Fibroblast of skin of right biceps (primary cell): ENCODE results near the gene SUMO3.
A peak's percentile ranks its signal among the peaks of the same experiment; 100 is the strongest.

Experiments
- DNase-seq: peaks from one replicate; pipeline ENCODE4 v3.0.0-alpha.2; 2013

Gene SUMO3

DNA sequence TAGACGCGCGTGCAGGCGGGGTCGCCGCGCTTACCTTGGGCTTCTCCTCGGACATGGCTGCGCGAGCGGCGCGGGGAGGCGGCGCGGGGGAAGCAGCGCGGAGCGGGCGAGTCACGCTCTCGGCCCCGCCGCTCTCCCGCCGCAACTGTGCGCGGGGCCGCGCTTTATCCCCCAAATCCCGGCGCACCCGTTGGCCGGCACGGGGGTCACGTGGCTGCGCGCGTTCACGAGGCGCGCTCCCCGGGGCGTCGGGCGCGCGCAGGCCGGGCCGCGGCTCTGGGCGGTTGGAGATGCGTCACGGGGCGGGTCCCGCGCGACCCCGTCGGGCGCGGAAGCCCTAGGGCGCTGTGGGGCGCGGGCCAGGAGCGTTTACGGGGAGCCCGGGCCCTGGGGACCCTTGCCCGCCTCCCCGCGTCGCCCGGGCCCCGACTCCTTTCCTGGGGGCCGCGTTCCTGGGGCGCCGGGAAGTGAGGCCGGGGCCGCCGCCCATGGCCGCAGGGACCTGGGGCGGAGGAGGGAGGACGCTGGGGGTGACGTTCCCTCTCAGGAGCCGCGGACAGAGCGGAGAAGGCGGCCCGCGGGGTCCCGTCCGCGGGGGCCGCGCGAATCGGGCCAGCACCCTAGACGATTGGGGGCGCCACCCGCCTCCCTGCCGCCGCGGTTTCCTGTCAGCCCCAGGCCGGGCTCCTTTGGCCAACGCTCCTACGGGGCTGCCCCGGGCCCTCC is at the start of gene SUMO3:
Gene SUMO3 (minus strand): TSS at position 149 of the 726 bp plus-strand sequence. CDS start 94 bp downstream, at position 55.
- peak; percentile 89 for DNase-seq

- DNase-seq, result no peak
Measured at GRCh38 chr21:44867464-44867863, 49.6 kb upstream of the SUMO3 start.

DNA sequence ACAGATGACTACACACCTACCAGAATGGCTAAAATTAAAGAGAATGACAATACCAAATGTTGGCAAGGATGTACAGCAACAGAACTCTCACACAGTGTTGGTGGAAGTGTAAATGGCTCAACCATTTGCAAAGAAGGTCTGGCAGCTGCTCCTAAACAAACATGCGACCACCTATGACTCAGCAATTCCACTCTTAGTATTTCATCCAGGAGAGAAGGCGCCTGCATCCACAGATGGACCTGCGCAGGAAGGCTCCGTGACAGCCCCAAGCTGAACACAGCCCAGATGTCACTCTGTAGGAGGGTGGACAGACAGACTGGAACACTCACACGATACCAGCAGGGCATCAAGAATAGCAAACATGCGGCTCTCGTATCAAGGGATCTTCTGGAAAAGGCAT is 48.9 kb upstream of the SUMO3 start:
- DNase-seq, result peak; percentile 70

DNA sequence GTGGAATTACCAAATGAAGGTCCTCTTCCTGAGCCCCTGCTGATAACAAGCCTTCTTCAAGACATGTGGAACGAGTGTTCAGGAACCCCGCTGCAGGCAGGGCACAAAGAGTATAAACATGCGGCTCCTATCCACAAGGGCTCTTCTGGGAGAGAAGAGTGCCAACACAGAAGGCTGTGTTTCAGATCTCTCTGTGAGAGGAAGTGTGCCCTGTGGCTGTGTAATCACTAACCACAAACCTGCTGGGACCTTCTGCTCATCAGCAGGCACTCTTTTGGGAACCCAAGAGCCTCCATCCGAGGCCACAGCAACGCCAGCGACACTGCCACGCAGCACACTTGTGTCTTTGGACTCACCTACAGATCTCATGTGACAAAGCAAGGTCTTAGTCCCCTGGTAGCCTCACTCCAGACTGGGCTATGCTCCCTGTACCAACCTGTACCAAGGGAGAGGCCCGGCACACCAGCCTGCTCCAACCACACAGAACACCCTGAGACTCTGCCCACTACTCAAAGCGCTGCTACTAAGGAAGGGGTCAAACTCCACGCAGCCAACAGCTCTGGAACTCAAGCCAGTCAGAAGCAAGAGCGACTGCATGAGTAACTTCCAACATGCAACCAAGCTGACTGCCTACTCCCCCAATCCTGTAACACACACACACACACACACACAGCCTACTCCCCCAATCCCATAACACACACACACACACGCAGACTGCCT is 47.9 kb upstream of the SUMO3 start:
- no peak for DNase-seq

DNA sequence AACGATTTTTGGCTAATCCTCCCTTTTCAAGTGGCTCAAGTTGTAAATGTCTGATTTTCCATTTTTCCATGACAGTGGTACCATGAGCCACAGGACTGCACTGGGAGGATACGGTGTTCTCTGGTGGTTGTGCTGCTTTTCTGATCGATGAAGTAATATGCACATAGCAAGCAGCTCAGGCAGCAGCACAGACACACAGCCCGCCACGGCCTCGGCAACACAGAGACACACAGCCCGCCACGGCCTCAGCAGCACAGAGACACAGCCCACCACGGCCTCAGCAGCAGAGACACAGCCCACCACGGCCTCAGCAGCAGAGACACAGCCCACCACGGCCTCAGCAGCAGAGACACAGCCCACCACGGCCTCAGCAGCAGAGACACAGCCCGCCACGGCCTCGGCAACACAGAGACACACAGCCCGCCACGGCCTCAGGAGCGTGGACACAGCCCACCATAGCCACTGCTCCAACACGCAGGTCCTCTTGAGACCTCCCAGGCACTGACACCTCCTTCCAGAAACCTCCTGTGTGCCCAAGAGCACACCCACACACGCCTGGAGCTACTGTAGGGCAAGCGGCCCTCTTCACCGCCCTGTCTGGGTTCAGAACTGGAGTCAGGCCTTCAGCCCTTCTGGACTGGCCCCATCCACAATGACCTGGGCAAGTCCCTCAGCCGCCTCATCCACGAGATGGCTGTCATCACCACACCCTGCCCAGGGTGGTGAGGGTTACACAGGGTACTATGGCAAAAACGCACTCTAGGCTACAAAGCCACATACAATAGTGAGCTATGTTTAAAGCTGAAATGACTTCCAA is 45.2 kb upstream of the SUMO3 start:
- DNase-seq, result no peak

GRCh38 chr21:44858791-44859190 is 40.9 kb upstream of the SUMO3 start:
- DNase-seq, result no peak

GRCh38 chr21:44858291-44858690 is 40.4 kb upstream of the SUMO3 start:
- no peak for DNase-seq

GRCh38 chr21:44857127-44857892 is 39.4 kb upstream of the SUMO3 start:
- DNase-seq, result no peak

GRCh38 chr21:44856131-44856530 is 38.3 kb upstream of the SUMO3 start:
- DNase-seq, result no peak

GRCh38 chr21:44855572-44855971 is 37.7 kb upstream of the SUMO3 start:
- DNase-seq, result no peak

DNA sequence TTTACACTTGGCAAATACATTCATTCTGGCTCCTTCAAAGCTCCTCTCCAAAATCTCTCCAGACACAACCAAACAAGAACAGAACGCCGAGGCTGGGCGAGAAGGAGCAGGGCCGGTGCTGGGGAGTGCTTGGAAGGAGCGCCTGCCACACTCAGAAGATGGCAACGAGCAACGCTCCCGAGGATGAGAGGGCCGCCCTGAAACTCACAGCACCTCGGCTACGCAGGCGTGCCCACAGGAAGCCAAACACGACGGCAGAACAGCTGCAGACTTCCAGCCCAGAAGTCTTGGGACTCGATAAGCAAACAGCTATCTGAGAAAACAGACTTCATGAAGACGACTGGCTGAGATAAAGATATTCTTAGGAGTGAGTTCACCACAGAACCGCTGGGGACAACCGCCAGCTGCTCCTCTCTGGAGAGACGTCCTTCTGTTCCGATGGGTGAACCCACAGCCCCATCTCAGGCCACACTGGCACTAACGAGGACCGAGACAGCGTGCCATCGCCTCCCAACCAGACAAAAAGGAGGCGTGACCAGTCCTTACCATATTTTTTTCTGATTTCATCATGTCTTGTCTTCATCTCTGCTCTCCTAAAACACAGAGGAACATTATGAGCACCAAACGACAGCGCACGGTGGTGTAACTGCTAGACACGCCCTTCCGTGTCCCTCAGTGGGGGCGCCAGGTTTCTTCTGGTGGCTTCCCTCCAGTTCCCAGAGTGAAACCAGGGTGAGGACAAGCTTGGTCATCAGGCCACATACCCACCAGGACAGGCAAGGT is 37.0 kb upstream of the SUMO3 start:
- DNase-seq, result no peak

GRCh38 chr21:44854391-44854663 is 36.5 kb upstream of the SUMO3 start:
- no peak for DNase-seq

GRCh38 chr21:44853601-44854390 is 35.9 kb upstream of the SUMO3 start:
- no peak for DNase-seq

GRCh38 chr21:44850905-44851657 is 33.2 kb upstream of the SUMO3 start:
- DNase-seq, result no peak

- no peak for DNase-seq
Measured at GRCh38 chr21:44850208-44850800, 32.4 kb upstream of the SUMO3 start.

DNA sequence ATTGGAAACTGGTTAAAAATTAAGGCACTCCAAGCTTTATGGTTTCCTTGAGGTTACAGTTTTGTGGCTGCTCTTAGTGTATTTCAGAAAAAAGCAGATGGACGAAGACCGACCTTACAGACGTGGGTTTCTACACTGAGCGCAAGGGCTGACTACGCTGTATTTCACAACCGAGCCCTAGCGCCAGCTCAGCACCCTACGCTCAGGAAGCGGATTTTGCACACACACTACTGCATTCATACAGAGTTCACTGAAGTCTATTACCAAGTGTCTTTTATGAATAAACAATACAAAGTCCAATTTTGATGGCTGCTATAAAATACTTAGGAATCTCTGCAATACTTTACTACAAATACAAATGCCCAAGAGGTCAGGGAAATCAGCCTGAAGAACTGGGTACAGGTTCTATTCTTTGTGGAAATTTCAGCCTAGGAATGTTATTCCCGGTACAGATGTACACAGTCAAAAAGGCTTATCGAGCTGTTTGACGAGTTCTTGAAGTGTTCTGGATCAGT is 31.8 kb upstream of the SUMO3 start:
- no peak for DNase-seq

DNA sequence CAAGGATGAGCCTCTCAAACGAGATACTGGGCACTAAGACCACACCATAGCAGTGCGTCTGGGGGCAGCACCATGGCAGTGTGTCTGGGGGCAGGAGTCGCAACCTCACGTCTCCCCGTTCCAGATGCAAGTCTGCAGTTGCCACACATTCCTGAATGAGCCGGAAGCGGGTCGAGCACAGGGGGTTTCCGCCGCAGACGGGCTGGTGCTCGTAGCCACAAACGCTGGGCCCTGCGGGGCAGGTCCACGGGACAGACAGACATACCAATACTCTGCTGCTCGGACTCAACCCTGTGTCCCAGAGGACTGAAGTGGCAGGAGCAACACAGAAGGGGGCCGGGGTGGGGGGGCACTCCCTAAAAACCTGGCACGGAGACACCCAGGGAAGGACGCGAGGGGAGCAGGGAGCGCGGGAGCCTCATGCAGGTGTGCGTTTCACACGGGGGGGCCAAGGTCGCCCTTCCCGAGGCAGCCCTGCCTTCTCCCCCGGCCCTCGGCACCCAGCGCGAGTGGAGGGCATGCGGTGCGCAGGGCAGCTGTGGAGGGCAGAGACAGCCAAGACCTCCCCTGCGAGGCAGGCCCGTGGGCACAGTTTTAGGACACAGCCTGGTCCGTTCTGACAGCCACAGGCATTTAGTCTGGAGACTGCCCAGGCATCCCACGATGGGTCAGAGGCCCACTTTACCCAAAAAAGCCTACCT is 31.1 kb upstream of the SUMO3 start:
- no peak for DNase-seq

- no peak for DNase-seq
Measured at GRCh38 chr21:44847261-44848056, 29.6 kb upstream of the SUMO3 start.
